Esophagus muscularis mucosa (tissue), 4 donors: ENCODE measurements around the gene BAHCC1. TPM values are rescaled to one million over a fixed set of nuclear protein-coding genes. Genes with fewer than 3 reads are reported as not detected.

Experiments
- DNase-seq: peaks from one replicate; pipeline ENCODE4 v3.0.0-alpha.2; 2017; ENCODE audit errors: extremely low spot score
- H3K27ac ChIP-seq, 4 donors: fragments of 200-600 bp; sonication (generic); replicated peaks in 1 of 4; 1 replicate in 3 of 4; 2 replicates in 1 of 4; pipeline ENCODE4 v1.5.1; 2016 to 2019; ENCODE audit warnings: mild to moderate bottlenecking in 1 of 4
- H3K27me3 ChIP-seq, 4 donors: fragments of 200-600 bp; sonication (generic); one replicate each; pipeline versions ENCODE4 v1.5.1 to v1.6.0; 2016 to 2019
- H3K36me3 ChIP-seq, 4 donors: fragments of 200-600 bp; sonication (generic); one replicate each; pipeline ENCODE4 v1.5.1; 2016 to 2019
- H3K4me1 ChIP-seq, 4 donors: fragments of 200-600 bp; sonication (generic); one replicate each; pipeline ENCODE4 v1.5.1; 2016 to 2019
- H3K4me3 ChIP-seq, 4 donors: fragments of 200-600 bp; sonication (generic); 1 replicate in 2 of 4; 2 replicates in 2 of 4; pipeline ENCODE4 v1.5.1; 2016 to 2019; ENCODE audit warnings: mild to moderate bottlenecking in 4 of 4, moderate library complexity in 1 of 4
- H3K9me3 ChIP-seq, 4 donors: fragments of 200-600 bp; sonication (generic); 1 replicate in 3 of 4; 2 replicates in 1 of 4; pipeline ENCODE4 v1.5.1; 2016 to 2019
- CTCF ChIP-seq, 3 experiments: fragments of 200-600 bp in 2 of 3; fragments of 450-650 bp in 1 of 3; sonication (generic) in 2 of 3; IDR thresholded peaks; one replicate each; pipeline ENCODE4 v1.5.1; 2017 to 2019; ENCODE audit warnings: antibody characterized with exemption in 3 of 3, mild to moderate bottlenecking in 2 of 3, moderate library complexity in 1 of 3
- EP300 ChIP-seq: sonication (generic); formaldehyde crosslinking; IDR thresholded peaks from one replicate; pipeline ENCODE4 v1.6.1; 2017; ENCODE audit warnings: antibody characterized with exemption
- POLR2A ChIP-seq: fragments of 450-650 bp; IDR thresholded peaks from one replicate; pipeline ENCODE4 v1.6.1; 2017; ENCODE audit warnings: antibody characterized with exemption, moderate library complexity, mild to moderate bottlenecking, low read depth
- POLR2AphosphoS5 ChIP-seq, 2 donors: sonication (generic); formaldehyde crosslinking; IDR thresholded peaks; one replicate each; pipeline ENCODE4 v1.6.1; 2017; ENCODE audit warnings: antibody characterized with exemption in 2 of 2
- WGBS: methylation state at CpG from one replicate; pipeline ENCODE4 v1.1.5; 2018; 5-methylcytosine and 5-hydroxymethylcytosine counted together
- intact Hi-C: fragments of 100-400 bp; cut with DNase I; formaldehyde crosslinking; loops from one replicate; pipeline ENCODE4 v1.15.1; 2023
- total RNA-seq, 4 donors: library from RNA; depleted of rRNA; stranded (reverse); fragments of >200 nt; gene quantifications; one replicate each; pipeline versions ENCODE4 v1.1.0 to v1.2.1, GENCODE V29; 2016

The BAHCC1 gene
- total RNA-seq, 4 donors from 2014 or later: 15.9 to 38.1 (median 21.1) TPM

- DNase-seq: no peak
- intact Hi-C loops: no loop called here
- Histone ChIP-seq H3K27me3 (peaks cover 0 to 7% (median 0%) of the 10 kb centered on the region in 4 donors), H3K9me3 (no peaks in the 10 kb centered on the region), H3K27ac (no peak overlapping the region), H3K4me3 (no peak overlapping the region), H3K36me3 (no peaks in the 10 kb centered on the region), H3K4me1 (peaks cover 0 to 8% (median 0%) of the 10 kb centered on the region in 4 donors)
- 72% methylated on average over 6 of the region's 12 CpGs for WGBS
- TF ChIP-seq CTCF (IDR thresholded peaks at IDR 0.05): no peak
- TF ChIP-seq EP300: no peak
- no peak for TF ChIP-seq POLR2AphosphoS5 (IDR thresholded peaks at IDR 0.05)
- TF ChIP-seq POLR2A: no peak
Observed at GRCh38 chr17:81502471-81503017, 107.3 kb downstream of the BAHCC1 start.

GRCh38 chr17:81503619-81504018, 108.4 kb downstream of the BAHCC1 start:
- H3K4me3 ChIP-seq: no peak overlapping the region
- TF ChIP-seq CTCF (IDR thresholded peaks at IDR 0.05) (no peak), POLR2A (no peak), POLR2AphosphoS5 (IDR thresholded peaks at IDR 0.05) (no peak), EP300 (no peak)
- no peak for DNase-seq
- H3K9me3 ChIP-seq: no peaks in the 10 kb centered on the region
- intact Hi-C loops: no loop called here
- H3K4me1 ChIP-seq: peaks cover 0 to 16% (median 5%) of the 10 kb centered on the region in 4 donors
- H3K36me3 ChIP-seq: peaks cover 0 to 3% (median 2%) of the 10 kb centered on the region in 4 donors
- H3K27ac ChIP-seq: no peak overlapping the region
- H3K27me3 ChIP-seq: peaks cover 0 to 7% (median 0%) of the 10 kb centered on the region in 4 donors

GRCh38 chr17:81508639-81509206, 113.5 kb downstream of the BAHCC1 start:
- Histone ChIP-seq H3K4me1 (peaks cover 7 to 32% (median 26%) of the 10 kb centered on the region in 4 donors), H3K36me3 (peaks cover 30 to 43% (median 38%) of the 10 kb centered on the region in 4 donors), H3K27ac (peak overlapping the region; percentile 100), H3K27me3 (no peaks in the 10 kb centered on the region), H3K9me3 (no peaks in the 10 kb centered on the region), H3K4me3 (peak overlapping the region; percentile 88 to 94 (median 91))
- intact Hi-C loops: no loop called here
- no peak for DNase-seq
- 53% methylated on average over 10 of the region's 10 CpGs for WGBS
- TF ChIP-seq POLR2A (no peak), POLR2AphosphoS5 (IDR thresholded peaks at IDR 0.05) (peak; percentile 28 to 38), CTCF (IDR thresholded peaks at IDR 0.05) (no peak)

GRCh38 chr17:81509207-81509971, 114.1 kb downstream of the BAHCC1 start:
- H3K9me3 ChIP-seq: no peaks in the 10 kb centered on the region
- no peaks in the 10 kb centered on the region for H3K27me3 ChIP-seq
- H3K4me3 ChIP-seq: peak overlapping the region; percentile 88 to 94 (median 91)
- intact Hi-C loops: no loop called here
- DNase-seq: no peak
- peaks cover 7 to 38% (median 29%) of the 10 kb centered on the region in 4 donors for H3K4me1 ChIP-seq
- H3K36me3 ChIP-seq: peaks cover 30 to 43% (median 38%) of the 10 kb centered on the region in 4 donors
- TF ChIP-seq POLR2AphosphoS5 (IDR thresholded peaks at IDR 0.05): peak in 1 of 2 donors; percentile 7
- no peak for TF ChIP-seq CTCF (IDR thresholded peaks at IDR 0.05)
- TF ChIP-seq EP300: no peak
- 9% methylated on average over 11 of the region's 12 CpGs for WGBS
- H3K27ac ChIP-seq: peak overlapping the region; percentile 100
